Trophoblast cell (in vitro differentiated cells and primary cell): ENCODE results near the gene ARHGAP45.

Experiments used
- DNase-seq, 2 donors: peaks; one replicate each; pipeline ENCODE4 v3.0.0-alpha.2; 2016
- H2AFZ ChIP-seq: 2 replicates; pipeline ENCODE4 v1.6.1; 2013; ENCODE audit warnings: low read length, moderate library complexity, mild to moderate bottlenecking; ENCODE audit not compliant: insufficient read depth, poor library complexity
- H2AK5ac ChIP-seq: 2 replicates; pipeline ENCODE4 v1.6.1; 2013; ENCODE audit warnings: mild to moderate bottlenecking, low read length
- H2BK120ac ChIP-seq: 2 replicates; pipeline ENCODE4 v1.6.1; 2013; ENCODE audit warnings: low read length, mild to moderate bottlenecking, moderate library complexity; ENCODE audit not compliant: insufficient read depth, poor library complexity
- H2BK12ac ChIP-seq: 2 replicates; pipeline ENCODE4 v1.6.1; 2013; ENCODE audit warnings: mild to moderate bottlenecking, low read length, moderate library complexity
- H2BK5ac ChIP-seq: 2 replicates; pipeline ENCODE4 v1.6.1; 2013; ENCODE audit warnings: low read length, low read depth, moderate library complexity, mild to moderate bottlenecking; ENCODE audit not compliant: poor library complexity
- H3K14ac ChIP-seq: 2 replicates; pipeline ENCODE4 v1.6.1; 2013; ENCODE audit warnings: mild to moderate bottlenecking, low read length
- H3K18ac ChIP-seq: 2 replicates; pipeline ENCODE4 v1.6.1; 2013; ENCODE audit warnings: mild to moderate bottlenecking, low read length
- H3K23ac ChIP-seq: 2 replicates; pipeline ENCODE4 v1.6.1; 2013; ENCODE audit warnings: low read length
- H3K27ac ChIP-seq: 2 replicates; pipeline ENCODE4 v1.5.1; 2013; ENCODE audit warnings: low read depth, mild to moderate bottlenecking, inconsistent platforms, low read length, moderate library complexity
- H3K27me3 ChIP-seq: 2 replicates; pipeline ENCODE4 v1.6.1; 2013; ENCODE audit warnings: inconsistent platforms, mild to moderate bottlenecking, low read length, moderate library complexity; ENCODE audit not compliant: insufficient read depth
- H3K36me3 ChIP-seq, 2 experiments: 1 replicate in 1 of 2; 2 replicates in 1 of 2; pipeline ENCODE4 v1.6.1; 2013; ENCODE audit warnings: low read length in 2 of 2, mild to moderate bottlenecking in 2 of 2, moderate library complexity in 1 of 2; ENCODE audit not compliant: insufficient read depth in 2 of 2, control insufficient read depth in 1 of 2
- H3K4ac ChIP-seq: 2 replicates; pipeline ENCODE4 v1.6.1; 2013; ENCODE audit warnings: low read depth, mild to moderate bottlenecking, low read length, moderate library complexity
- H3K4me1 ChIP-seq, 2 experiments: 1 replicate in 1 of 2; 2 replicates in 1 of 2; pipeline ENCODE4 v1.6.1; 2013; ENCODE audit warnings: low read length in 2 of 2, mild to moderate bottlenecking in 2 of 2, moderate library complexity in 1 of 2; ENCODE audit not compliant: insufficient read depth in 2 of 2, control insufficient read depth in 1 of 2
- H3K4me2 ChIP-seq: 2 replicates; pipeline ENCODE4 v1.6.1; 2013; ENCODE audit warnings: inconsistent platforms, mild to moderate bottlenecking, low read length, moderate library complexity
- H3K4me3 ChIP-seq: 2 replicates; pipeline ENCODE4 v1.5.1; 2013; ENCODE audit warnings: mild to moderate bottlenecking, low read depth, low read length, inconsistent platforms
- H3K79me1 ChIP-seq: one replicate; pipeline ENCODE4 v1.6.1; 2013; ENCODE audit warnings: low read length
- H3K79me2 ChIP-seq: 2 replicates; pipeline ENCODE4 v1.6.1; 2013; ENCODE audit warnings: low read length, mild to moderate bottlenecking; ENCODE audit not compliant: control insufficient read depth, insufficient read depth, poor library complexity
- H3K9ac ChIP-seq: 2 replicates; pipeline ENCODE4 v1.6.1; 2013; ENCODE audit warnings: mild to moderate bottlenecking, low read length
- H3K9me3 ChIP-seq: 2 replicates; pipeline ENCODE4 v1.6.1; 2013; ENCODE audit warnings: low read depth, mild to moderate bottlenecking, control low read depth, inconsistent platforms, low read length; ENCODE audit not compliant: insufficient read depth
- H4K12ac ChIP-seq: 2 replicates; pipeline ENCODE4 v1.6.1; 2013; ENCODE audit warnings: low read depth, mild to moderate bottlenecking, low read length, moderate library complexity
- H4K8ac ChIP-seq: 2 replicates; pipeline ENCODE4 v1.6.1; 2013; ENCODE audit warnings: low read depth, mild to moderate bottlenecking, low read length, moderate library complexity
- H4K91ac ChIP-seq: one replicate; pipeline ENCODE4 v1.6.1; 2013; ENCODE audit warnings: low read depth, mild to moderate bottlenecking, low read length, moderate library complexity
- WGBS: extraction: QIAGEN DNeasy Blood & Tissue Kit; methylation state at CpG from one replicate; pipeline ENCODE4 v1.1.7; 2013; ENCODE audit warnings: missing lambda C conversion rate; ENCODE audit not compliant: insufficient read length, insufficient coverage; ENCODE audit errors: extremely low coverage; 5-methylcytosine and 5-hydroxymethylcytosine counted together

ARHGAP45 gene

GRCh38 chr19:1093330-1093729 lies 26.4 kb downstream of the ARHGAP45 start:
- no peak overlapping the region for H3K4me2 ChIP-seq
- H4K91ac ChIP-seq, result no peak overlapping the region
- no peak overlapping the region for H4K8ac ChIP-seq
- no peak overlapping the region for H3K14ac ChIP-seq
- no peak overlapping the region for H4K12ac ChIP-seq
- no peak overlapping the region for H3K23ac ChIP-seq
- H2BK12ac ChIP-seq, result no peak overlapping the region
- H2BK5ac ChIP-seq, result no peak overlapping the region
- H3K79me1 ChIP-seq, result peaks cover 11% of the 10 kb centered on the region
- H3K9ac ChIP-seq, result no peak overlapping the region
- no peaks in the 10 kb centered on the region for H3K27me3 ChIP-seq
- no peaks in the 10 kb centered on the region for H3K9me3 ChIP-seq
- H3K4me3 ChIP-seq, result no peak overlapping the region
- H3K4ac ChIP-seq, result no peak overlapping the region
- H2AK5ac ChIP-seq, result no peak overlapping the region
- H3K79me2 ChIP-seq, result peaks cover 14% of the 10 kb centered on the region
- H3K4me1 ChIP-seq, result peaks cover 12 to 15% of the 10 kb centered on the region in 2 experiments
- no CpG with 5 or more reads among the region's 15 CpGs for WGBS
- no peak for DNase-seq
- no peak overlapping the region for H3K27ac ChIP-seq
- H3K18ac ChIP-seq, result no peak overlapping the region
- peaks cover 46 to 47% of the 10 kb centered on the region in 2 experiments for H3K36me3 ChIP-seq
- H2AFZ ChIP-seq, result no peak overlapping the region
- no peak overlapping the region for H2BK120ac ChIP-seq

- Histone ChIP-seq H3K79me1 (peaks cover 14% of the 10 kb centered on the region), H2BK12ac (no peak overlapping the region), H3K9me3 (no peaks in the 10 kb centered on the region), H4K12ac (peak overlapping the region; percentile 65), H3K4ac (peak overlapping the region; percentile 100), H3K4me1 (peaks cover 18 to 21% of the 10 kb centered on the region in 2 experiments), H3K9ac (peak overlapping the region; percentile 83), H4K91ac (no peak overlapping the region), H3K23ac (no peak overlapping the region), H3K14ac (peak overlapping the region; percentile 2), H3K27ac (no peak overlapping the region), H2BK120ac (no peak overlapping the region), H3K36me3 (peaks cover 40 to 41% of the 10 kb centered on the region in 2 experiments), H2AFZ (peak overlapping the region; percentile 10), H3K4me3 (peak overlapping the region; percentile 96), H2AK5ac (no peak overlapping the region), H3K27me3 (no peaks in the 10 kb centered on the region), H3K79me2 (peaks cover 14% of the 10 kb centered on the region), H4K8ac (no peak overlapping the region), H3K4me2 (peak overlapping the region; percentile 96), H3K18ac (peak overlapping the region; percentile 16), H2BK5ac (no peak overlapping the region)
- DNase-seq, result no peak
- no CpG with 5 or more reads among the region's 32 CpGs for WGBS
Measured at GRCh38 chr19:1093811-1094553, 27.0 kb downstream of the ARHGAP45 start.

GRCh38 chr19:1094655-1094977 lies 27.6 kb downstream of the ARHGAP45 start:
- no peak overlapping the region for H2BK12ac ChIP-seq
- peak overlapping the region; percentile 33 for H4K91ac ChIP-seq
- H3K14ac ChIP-seq, result peak overlapping the region; percentile 78
- no peak for DNase-seq
- H4K12ac ChIP-seq, result no peak overlapping the region
- no CpG with 5 or more reads among the region's 19 CpGs for WGBS
- peak overlapping the region; percentile 96 for H3K4me3 ChIP-seq
- no peaks in the 10 kb centered on the region for H3K27me3 ChIP-seq
- H3K79me1 ChIP-seq, result peaks cover 15% of the 10 kb centered on the region
- H3K4ac ChIP-seq, result peak overlapping the region; percentile 100
- H3K79me2 ChIP-seq, result peaks cover 14% of the 10 kb centered on the region
- H2AFZ ChIP-seq, result peak overlapping the region; percentile 35
- no peak overlapping the region for H3K23ac ChIP-seq
- H2BK120ac ChIP-seq, result peak overlapping the region; percentile 36
- H4K8ac ChIP-seq, result peak overlapping the region; percentile 44
- peak overlapping the region; percentile 16 for H2BK5ac ChIP-seq
- no peak overlapping the region for H3K27ac ChIP-seq
- no peaks in the 10 kb centered on the region for H3K9me3 ChIP-seq
- H3K18ac ChIP-seq, result peak overlapping the region; percentile 72
- H3K4me1 ChIP-seq, result peaks cover 20 to 22% of the 10 kb centered on the region in 2 experiments
- H2AK5ac ChIP-seq, result peak overlapping the region; percentile 60
- H3K9ac ChIP-seq, result peak overlapping the region; percentile 94
- H3K36me3 ChIP-seq, result peaks cover 34% of the 10 kb centered on the region in 2 experiments
- H3K4me2 ChIP-seq, result peak overlapping the region; percentile 96

GRCh38 chr19:1094978-1095701 lies 28.2 kb downstream of the ARHGAP45 start, which contains the start of gene POLR2E:
Gene POLR2E, minus strand, starts transcription at chr19:1095375. Its CDS starts 60 bp downstream, at chr19:1095315.
- Histone ChIP-seq H4K8ac (peak within 1 kb of the TSS; percentile 77), H3K79me1 (peaks cover 15% of the 10 kb centered on the region), H3K9ac (peak within 1 kb of the TSS; percentile 94), H2BK5ac (peak within 1 kb of the TSS; percentile 16), H3K4ac (peak within 1 kb of the TSS; percentile 100), H3K27me3 (no peaks in the 10 kb centered on the region), H4K12ac (peak within 1 kb of the TSS; percentile 65), H3K4me1 (peaks cover 20 to 22% of the 10 kb centered on the region in 2 experiments), H2BK120ac (peak within 1 kb of the TSS; percentile 36), H3K23ac (no peak within 1 kb of the TSS), H3K9me3 (no peaks in the 10 kb centered on the region), H4K91ac (peak within 1 kb of the TSS; percentile 33), H2BK12ac (no peak within 1 kb of the TSS), H3K14ac (peak within 1 kb of the TSS; percentile 78), H3K79me2 (peaks cover 14% of the 10 kb centered on the region), H3K4me2 (peak within 1 kb of the TSS; percentile 96), H3K18ac (peak within 1 kb of the TSS; percentile 72), H2AFZ (peak within 1 kb of the TSS; percentile 35), H3K36me3 (peaks cover 30% of the 10 kb centered on the region in 2 experiments), H3K4me3 (peak within 1 kb of the TSS; percentile 96), H2AK5ac (peak within 1 kb of the TSS; percentile 60), H3K27ac (no peak within 1 kb of the TSS)
- no CpG with 5 or more reads among the region's 81 CpGs for WGBS
- DNase-seq, result peak; percentile 96 to 99
